Activated T-cell treated with anti-CD3 and anti-CD28 coated beads, Interleukin-2, amount 50 U/mL, for 48 hours (primary cell): ENCODE measurements around the gene MINDY4.

Source experiments
- DNase-seq, 2 experiments: peaks; one replicate each; pipeline ENCODE4 v3.0.0-alpha.2; 2020

The MINDY4 gene

GRCh38 chr7:30906515-30907240 lies 135.5 kb downstream of the MINDY4 start:
- no peak for DNase-seq

DNA sequence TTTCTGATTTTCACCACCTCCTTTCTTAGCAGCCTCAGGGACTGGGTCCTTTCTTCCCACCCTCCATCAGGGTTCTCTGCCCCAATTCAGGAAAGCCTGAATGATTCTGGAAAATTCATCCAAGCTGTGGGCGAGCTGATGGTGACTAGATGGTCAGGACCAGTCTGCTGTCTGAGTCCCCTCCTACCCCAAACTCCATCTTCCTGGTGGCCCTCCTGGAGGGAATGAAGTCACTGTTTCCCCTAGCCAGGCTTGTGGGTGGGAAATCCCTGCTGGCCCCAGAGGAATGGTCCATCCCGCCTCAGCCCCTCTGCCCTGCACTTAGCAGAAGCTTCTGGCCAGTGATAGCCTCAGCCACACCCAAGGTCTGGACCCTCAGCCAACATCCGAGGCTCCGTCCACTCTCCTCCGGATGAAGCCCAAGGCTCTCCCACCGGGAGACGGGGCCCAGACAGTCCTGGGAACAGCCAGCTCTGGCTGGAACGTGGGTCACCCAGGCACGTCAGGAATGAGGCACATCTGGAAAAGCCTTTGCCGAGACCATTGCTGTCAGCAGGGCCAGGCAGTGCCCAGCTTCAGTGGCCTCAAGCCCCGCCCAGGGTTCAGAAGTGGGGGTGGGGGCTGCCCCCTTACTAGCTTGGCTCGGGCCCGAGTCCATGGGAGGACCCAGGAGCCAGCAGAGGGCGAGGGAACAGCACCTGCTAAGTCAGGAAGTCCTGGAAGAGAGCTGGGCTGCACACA lies 136.5 kb downstream of the MINDY4 start:
- DNase-seq: no peak

DNA sequence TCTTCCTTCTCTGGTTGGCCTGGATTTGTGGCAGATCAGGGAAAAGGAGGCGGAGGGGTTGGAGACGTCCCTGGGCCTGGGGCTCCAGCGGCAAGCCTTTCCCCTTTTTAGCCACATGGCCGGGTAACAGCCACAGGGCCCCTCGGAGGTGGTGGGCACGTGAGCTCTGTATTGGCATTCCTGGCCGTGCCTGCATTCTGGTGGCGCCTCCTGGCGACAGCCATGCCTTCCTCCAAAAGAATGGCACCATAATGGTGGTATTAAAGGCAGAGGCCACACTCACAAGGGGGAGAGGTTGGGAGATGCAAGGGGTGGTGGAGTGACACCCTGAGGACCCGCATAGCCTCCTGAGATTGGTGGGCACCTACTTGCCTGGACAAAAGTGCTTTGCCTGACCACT lies 137.5 kb downstream of the MINDY4 start:
- DNase-seq: no peak

- DNase-seq: no peak
Measured at GRCh38 chr7:30909431-30909830, 138.2 kb downstream of the MINDY4 start.

DNA sequence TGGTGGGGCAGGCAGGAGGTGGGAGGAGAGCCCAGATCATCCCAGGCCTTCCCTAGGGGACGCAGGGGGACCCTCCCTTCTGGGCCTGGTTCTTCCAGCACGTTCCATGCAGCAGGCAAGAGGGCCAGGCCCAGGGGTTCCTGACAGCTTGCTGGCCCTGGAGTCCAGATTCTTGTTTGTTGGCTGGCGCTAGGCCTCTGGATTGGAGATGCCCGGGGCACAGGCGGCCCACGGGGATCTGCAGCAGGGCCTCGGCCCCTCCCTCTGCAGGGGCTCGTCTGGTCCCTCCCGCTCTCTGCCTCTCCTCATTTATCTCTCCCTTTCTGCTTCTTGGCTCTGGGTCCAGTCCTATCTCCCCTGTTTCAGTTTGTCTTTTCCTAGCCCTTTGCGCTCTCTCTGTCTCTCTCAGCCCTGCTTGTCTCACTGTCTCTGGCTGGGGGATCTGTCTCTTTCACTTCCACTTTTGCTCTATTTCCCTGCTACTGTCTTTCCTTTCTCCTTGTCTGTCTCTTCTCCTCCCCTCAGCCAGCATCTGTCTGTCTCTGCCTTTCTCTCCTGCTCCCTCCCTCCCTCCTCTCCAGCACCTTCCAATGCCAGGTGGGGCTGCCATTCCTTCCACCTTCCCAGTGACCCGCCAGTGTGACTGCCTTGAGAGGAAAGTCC lies 139.3 kb downstream of the MINDY4 start:
- no peak for DNase-seq

DNA sequence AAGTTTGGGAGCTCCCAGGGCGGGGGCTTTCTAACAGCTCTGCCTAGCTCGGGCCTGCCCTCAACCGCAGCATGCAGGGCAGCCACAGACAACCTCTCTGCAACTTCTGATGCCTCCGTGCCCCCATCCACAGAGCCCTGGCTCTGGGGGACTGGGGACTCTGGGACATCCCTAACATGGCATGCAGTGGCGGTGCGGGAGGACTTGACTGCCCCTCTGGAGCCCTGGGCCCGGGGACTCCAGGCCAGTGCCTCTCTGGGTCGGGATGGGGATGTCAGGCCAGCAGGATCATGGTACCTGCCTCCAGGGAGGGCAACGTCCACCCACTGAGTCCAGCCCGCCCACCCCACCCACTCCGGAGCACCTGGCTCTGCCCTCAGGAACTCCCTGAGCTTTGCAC lies 139.9 kb downstream of the MINDY4 start:
- no peak for DNase-seq

GRCh38 chr7:30911561-30911969 lies 140.3 kb downstream of the MINDY4 start, which contains the start of gene AQP1:
TSS of gene AQP1 (plus strand) at chr7:30911853. CDS start at chr7:30911910, 57 bp downstream.
- DNase-seq: no peak

DNA sequence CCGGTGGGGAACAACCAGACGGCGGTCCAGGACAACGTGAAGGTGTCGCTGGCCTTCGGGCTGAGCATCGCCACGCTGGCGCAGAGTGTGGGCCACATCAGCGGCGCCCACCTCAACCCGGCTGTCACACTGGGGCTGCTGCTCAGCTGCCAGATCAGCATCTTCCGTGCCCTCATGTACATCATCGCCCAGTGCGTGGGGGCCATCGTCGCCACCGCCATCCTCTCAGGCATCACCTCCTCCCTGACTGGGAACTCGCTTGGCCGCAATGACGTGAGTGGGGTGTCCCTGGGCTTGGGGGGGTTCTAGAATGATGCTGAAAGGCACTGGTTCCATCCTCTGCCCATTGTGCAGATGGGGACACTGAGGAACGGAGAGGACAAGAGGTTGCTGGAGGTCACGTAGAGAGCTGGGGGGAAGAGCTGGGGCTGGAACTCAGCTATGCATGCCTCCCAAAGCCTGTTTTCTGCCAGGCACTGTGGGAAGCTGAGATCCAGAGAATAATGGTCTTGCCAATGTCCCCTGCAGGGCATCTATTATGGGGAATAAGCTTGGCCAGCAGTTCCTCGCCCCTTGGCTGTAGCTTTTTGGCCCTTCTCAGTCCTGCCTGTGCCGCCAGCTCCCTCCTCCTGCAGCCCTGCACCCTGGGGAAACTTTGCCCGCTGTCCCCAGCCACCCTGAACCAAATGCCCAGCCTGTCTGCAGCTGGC lies 141.0 kb downstream of the MINDY4 start:
- no peak for DNase-seq

GRCh38 chr7:30912731-30912985 lies 141.4 kb downstream of the MINDY4 start:
- no peak for DNase-seq

DNA sequence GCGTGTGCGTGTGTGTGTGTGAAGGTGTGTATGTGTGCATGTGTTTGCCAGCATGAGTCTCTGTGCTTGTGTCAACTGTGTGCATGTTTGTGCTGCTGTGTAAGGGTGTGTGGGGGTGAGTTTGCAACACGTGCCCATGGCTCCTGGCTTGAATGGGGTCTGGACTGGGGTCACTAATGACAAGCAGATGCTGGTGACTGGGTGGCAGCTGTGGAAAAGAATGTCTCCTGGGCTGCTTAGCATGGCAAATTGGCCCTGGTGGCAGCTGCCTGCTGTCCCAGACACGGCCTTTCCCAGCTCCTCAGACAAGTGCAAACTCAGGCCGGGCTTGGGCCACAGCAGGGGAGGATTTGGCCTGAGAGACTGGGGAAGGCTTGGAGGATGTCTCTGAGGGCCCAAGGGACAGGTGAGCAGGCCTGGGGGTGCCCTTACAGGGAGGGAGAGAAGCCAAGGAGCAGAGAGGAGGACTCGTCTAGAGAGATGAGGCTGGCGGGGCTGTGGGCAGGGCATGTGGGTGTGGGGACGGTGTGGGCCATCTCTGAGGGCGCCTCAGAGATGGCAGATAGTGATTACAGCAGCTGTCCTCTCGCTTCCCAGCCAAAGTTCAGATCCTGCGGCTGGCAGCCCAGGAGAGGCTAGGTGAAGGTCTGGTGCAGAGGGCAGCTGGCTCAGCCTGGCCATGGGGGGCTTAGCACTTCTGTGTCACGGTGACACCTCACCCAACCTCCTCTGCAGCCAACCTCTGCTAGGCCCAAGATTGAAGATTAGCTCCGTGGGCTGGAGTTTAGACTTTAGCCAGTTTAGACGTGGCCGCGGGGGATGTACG lies 142.0 kb downstream of the MINDY4 start:
- DNase-seq: no peak

DNA sequence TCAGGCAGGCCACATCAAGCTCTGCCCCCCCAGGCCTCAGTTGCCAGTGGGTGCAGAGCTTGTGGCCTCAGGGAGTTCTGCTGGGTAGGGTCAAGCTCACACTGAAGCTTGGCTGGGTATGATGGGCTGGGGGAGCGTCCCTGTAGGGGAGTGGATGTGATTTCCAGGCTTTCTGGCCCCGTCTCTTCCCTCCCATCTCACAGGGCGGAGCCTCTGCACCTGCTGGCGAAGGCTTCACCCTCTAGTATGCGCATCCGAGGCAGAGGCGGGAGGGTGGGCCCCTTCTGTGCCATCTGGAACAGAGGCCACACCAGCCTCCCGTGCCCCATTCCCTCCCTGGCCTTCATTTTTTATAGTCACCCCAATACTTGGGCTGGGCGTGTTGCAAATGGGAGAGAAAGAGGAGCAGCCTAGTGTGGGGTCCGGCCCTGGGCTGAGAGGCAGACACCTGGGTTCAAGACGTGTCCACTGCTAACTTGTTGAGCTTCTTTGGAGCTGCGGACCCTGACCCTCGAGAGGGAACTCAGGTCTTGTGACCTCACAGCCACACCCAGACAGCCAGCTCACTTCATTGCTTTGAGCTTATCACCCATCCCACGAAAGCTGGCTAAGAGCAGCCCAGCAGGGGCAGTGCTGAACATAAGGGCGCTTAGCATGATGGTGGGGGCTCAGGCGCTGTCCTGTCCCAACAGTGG lies 142.8 kb downstream of the MINDY4 start:
- DNase-seq: no peak

GRCh38 chr7:30914596-30914995 lies 143.4 kb downstream of the MINDY4 start:
- DNase-seq: peak in 1 of 2 experiments; percentile 21

GRCh38 chr7:30915005-30915601 lies 143.9 kb downstream of the MINDY4 start:
- DNase-seq: no peak

GRCh38 chr7:30915751-30916150 lies 144.5 kb downstream of the MINDY4 start:
- no peak for DNase-seq

GRCh38 chr7:30916255-30916654 lies 145.0 kb downstream of the MINDY4 start:
- DNase-seq: no peak

- DNase-seq: no peak
Measured at GRCh38 chr7:30916767-30917166, 145.6 kb downstream of the MINDY4 start.

- no peak for DNase-seq
Measured at GRCh38 chr7:30917216-30917893, 146.1 kb downstream of the MINDY4 start.

GRCh38 chr7:30918676-30919075 lies 147.5 kb downstream of the MINDY4 start:
- no peak for DNase-seq

DNA sequence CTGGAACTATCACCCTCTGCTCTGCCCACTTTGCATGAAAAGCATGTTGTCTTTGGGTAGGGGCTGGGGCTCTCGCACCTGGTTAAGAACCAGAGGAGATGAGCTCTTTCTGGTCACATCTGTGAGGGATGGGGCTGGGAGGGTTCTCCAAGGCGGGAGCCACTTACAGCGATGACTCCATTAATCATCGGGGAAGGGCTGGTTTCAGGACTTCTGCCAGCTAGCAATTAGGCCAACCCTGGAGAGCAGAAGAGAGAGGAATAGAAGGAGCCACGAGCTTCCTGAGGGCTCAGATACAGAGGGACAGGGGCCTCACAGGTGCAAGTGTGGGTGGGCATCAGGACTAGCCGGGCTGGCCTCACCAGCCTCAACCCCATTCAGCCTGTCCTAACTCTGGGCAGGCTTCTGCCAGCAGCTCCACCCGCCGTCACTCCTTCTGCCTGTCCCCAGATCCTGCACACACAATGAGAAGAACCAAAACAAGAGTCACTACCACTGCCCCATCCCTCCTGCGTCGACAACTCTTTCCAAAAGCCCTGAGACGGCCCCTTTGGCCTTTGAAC lies 148.9 kb downstream of the MINDY4 start:
- no peak for DNase-seq
